Measurements from ENCODE around the gene ASPDH.
"Not testable (repeated sequence)": the region's sequence is repeated elsewhere in the genome, so short reads cannot be mapped to it uniquely, and the experiment has no call there.

The ASPDH gene

DNA sequence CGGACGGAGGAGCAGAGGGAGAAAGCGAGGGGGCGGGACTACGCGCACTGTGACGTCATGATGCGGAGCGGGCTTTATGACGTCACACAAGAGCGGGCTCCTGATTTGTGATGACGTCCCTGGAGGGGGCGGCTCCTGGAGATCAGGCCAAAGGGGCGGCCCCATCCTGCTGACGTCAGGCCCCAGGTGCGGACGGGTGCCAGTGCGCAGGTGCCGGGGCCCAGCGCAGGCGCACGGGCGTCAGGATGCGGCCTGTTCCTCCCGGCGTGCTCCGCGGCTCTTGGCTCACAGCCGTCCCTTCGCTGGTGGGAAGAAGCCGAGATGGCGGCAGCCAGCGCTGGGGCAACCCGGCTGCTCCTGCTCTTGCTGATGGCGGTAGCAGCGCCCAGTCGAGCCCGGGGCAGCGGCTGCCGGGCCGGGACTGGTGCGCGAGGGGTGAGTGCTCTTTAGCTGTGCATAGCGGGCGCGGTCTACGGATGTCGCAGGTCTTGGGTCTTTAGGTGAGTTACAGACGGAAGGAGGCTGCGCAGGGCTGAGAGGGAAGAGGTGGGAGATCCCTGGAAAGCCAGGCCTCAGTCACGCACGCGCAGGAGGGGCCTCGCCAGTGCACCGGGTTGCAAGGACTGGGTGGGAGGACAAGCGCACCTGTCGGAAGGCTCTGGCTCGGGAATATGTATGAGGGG lies 37.3 kb downstream of the ASPDH start, which contains the start of the genes EMC10 and GARIN5A:
TSS of gene EMC10 (plus strand) at position 284 of the 683 bp plus-strand sequence. CDS start at position 322, 38 bp downstream.
TSS of gene GARIN5A (minus strand) at position 625 of the 683 bp plus-strand sequence. CDS start at position 165, 460 bp downstream.
- peak; percentile 69 to 89 (median 84) for DNase-seq

- DNase-seq: no peak
Observed at GRCh38 chr19:50475736-50476223, 37.9 kb downstream of the ASPDH start.

- DNase-seq: no peak
Observed at GRCh38 chr19:50475101-50475568, 38.6 kb downstream of the ASPDH start.

GRCh38 chr19:50473336-50473735 lies 40.4 kb downstream of the ASPDH start:
- DNase-seq: not testable (repeated sequence)

- DNase-seq: no peak
Observed at GRCh38 chr19:50468818-50469217, 44.9 kb downstream of the ASPDH start.

DNA sequence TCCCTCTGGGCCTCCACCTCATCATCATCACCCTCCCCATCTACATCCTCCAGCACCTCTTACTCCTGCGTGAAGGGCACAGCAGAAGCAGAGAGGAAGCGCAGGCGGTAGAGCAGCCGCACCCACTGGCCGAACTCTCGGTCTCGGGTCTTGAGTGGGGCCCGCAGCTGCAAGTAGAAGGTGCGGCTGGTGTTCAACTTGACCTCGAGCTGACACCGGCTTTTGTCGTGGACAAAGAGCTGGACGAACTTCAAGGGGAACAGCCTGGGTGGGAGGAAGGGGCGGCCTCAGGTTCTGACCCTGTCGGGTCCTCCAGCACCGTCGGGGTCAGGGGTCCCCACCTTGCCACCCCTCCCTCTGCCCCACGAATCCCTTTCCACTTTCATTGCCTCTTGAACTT lies 46.1 kb downstream of the ASPDH start:
- DNase-seq: no peak

DNA sequence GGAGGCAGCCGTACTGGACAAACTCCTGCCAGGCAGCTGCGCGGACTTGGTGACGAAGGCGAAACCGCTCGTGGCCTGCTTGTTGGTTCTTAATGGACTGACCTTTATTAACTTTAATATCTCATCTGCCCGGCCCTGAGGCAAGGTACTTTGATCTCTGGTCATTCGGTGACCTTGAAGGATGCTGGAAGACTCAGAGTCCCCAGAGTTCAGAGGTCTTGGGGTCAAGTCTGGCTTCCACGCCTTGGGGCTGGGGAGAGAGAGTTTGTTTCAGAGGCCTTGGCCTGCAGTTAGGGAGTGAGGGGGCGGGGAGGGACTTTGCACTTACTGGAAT lies 47.0 kb downstream of the ASPDH start:
- no peak for DNase-seq

DNA sequence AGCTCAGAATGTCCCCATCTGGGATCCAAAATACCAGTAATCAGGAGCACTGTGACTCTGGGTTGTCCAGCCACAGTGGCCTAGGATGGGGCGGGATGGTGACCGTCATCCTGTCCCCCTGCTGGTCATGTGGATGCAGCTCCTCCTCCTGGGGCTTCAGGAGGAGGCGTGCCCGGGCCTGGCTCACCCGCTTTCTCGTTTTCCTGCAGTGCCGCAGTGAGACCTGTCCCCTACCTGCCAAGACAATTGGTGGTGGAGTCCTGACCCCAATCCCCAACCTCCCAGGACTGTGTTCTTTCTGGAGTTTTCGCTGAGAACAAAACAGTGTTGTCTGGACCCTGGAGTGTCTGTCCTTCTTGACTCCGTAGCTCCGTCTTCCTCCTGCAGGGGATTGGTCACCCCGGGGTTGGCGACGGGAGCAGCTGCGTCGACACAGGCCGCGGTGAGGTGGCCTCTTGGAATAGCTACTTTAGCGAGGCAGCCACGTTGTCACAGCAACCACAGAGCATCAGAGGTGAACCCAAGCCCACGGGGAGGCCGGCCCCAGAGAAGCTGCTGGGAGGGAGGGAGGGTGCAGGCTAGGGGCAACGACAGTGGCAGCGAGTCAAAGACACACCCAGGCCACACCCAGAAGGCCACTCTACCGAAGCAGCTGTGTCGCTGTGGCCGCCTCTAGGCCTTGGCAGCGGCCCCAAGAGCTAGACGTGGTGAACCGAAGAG lies 47.6 kb downstream of the ASPDH start:
- no peak for DNase-seq

- no peak for DNase-seq
Observed at GRCh38 chr19:50465000-50465399, 48.7 kb downstream of the ASPDH start.

DNA sequence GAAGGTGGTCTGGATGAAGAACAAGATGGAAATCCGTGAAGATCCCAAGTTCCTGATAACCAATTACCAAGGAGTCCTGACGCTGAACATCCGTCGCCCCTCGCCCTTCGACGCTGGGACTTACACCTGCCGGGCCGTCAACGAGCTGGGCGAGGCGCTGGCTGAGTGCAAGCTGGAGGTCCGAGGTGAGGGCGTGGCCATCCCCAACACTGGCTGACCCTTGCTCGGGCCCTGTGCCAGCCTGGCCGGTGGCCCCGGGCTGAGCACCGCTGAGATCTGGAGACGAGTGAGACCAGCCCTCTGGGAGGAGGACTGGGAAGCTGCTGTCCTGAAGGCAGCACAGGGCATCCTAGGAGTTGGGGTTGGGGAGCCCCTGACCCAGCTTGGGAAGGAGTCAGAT lies 49.4 kb downstream of the ASPDH start:
- DNase-seq: no peak

- DNase-seq: no peak
Observed at GRCh38 chr19:50462970-50463369, 50.7 kb downstream of the ASPDH start.
